HCT116 (cell line): ENCODE data around the gene CCHCR1. TPM values are rescaled to one million over a fixed set of nuclear protein-coding genes. Genes with fewer than 3 reads are reported as not detected.

ENCODE experiments used
- ATAC-seq: fragments of 200-7000 bp; cut with Tn5 transposase; 2 replicates; pipeline ENCODE4 v1.9.1; 2020; ENCODE audit warnings: mild to moderate bottlenecking, moderate library complexity
- BruUV-seq: library from RNA; stranded (reverse); fragments of 400-500 nt; replicated peaks from 2 replicates; lab custom pipeline; 2021; lab: Mats Ljungman, UMichigan
- CTCF ChIA-PET: fragments of 300-600 bp; sonication (Branson Sonifier 250); formaldehyde crosslinking; loops from one replicate; lab custom pipeline; 2021; ENCODE audit warnings: antibody characterized with exemption; lab: Charles Lee
- POLR2A ChIA-PET: fragments of 300-600, 350-600 bp; sonication (Branson Sonifier 250); formaldehyde crosslinking; loops from one replicate; lab custom pipeline; 2021; ENCODE audit warnings: antibody characterized with exemption; lab: Charles Lee
- RAD21 ChIA-PET, 2 experiments: fragments of 300-600 bp; sonication (Branson Sonifier 250); formaldehyde crosslinking; loops; one replicate each; lab custom pipeline; 2023; ENCODE audit warnings: low total read pairs in 2 of 2; ENCODE audit not compliant: uncharacterized antibody in 2 of 2, unreplicated experiment in 2 of 2, low non-redundant PET in 1 of 2; lab: Charles Lee
- DNase-seq: peaks from one replicate; pipeline ENCODE4 v3.0.0-alpha.2; 2010; ENCODE audit warnings: low read depth, low spot score
- H2AFZ ChIP-seq: fragments of 200-600 bp; shearing (Covaris generic), sonication (generic); 2 replicates; pipeline ENCODE4 v1.6.1; 2017; ENCODE audit warnings: low read depth, mixed run types, mixed read lengths, antibody characterized with exemption, low read length; ENCODE audit not compliant: poor library complexity, severe bottlenecking
- H3K27ac ChIP-seq: 2 replicates; pipeline ENCODE4 v1.5.1; 2012; ENCODE audit warnings: low read depth, low read length
- H3K27me3 ChIP-seq: fragments of 200-600 bp; sonication (generic); 2 replicates; pipeline ENCODE4 v1.6.1; 2016; ENCODE audit warnings: mixed run types, low read length, mixed read lengths; ENCODE audit not compliant: insufficient read depth
- H3K36me3 ChIP-seq, 2 experiments: fragments of 200-500 bp in 1 of 2; fragments of 200-600 bp in 1 of 2; sonication (Bioruptor generic) in 1 of 2; sonication (generic) in 1 of 2; 2 replicates each; pipeline versions ENCODE4 v1.5.1 to v1.6.1; 2014 to 2016; ENCODE audit warnings: low read length in 2 of 2, inconsistent platforms in 1 of 2, mixed read lengths in 1 of 2, mixed run types in 1 of 2; ENCODE audit not compliant: insufficient read depth in 2 of 2, control insufficient read depth in 1 of 2
- H3K4me1 ChIP-seq, 2 experiments: fragments of 200-600 bp in 1 of 2; sonication (generic) in 1 of 2; 2 replicates each; pipeline versions ENCODE4 v1.5.1 to v1.6.1; 2012 to 2017; ENCODE audit warnings: low read length in 2 of 2, inconsistent platforms in 1 of 2, mild to moderate bottlenecking in 1 of 2, mixed read lengths in 1 of 2, mixed run types in 1 of 2, moderate library complexity in 1 of 2; ENCODE audit not compliant: insufficient read depth in 2 of 2, control insufficient read depth in 1 of 2
- H3K4me2 ChIP-seq: fragments of 200-600 bp; sonication (generic); 2 replicates; pipeline ENCODE4 v1.6.1; 2017; ENCODE audit warnings: mixed run types, low read length, mixed read lengths
- H3K4me3 ChIP-seq, 2 experiments: fragments of 200-600 bp in 1 of 2; sonication (generic) in 1 of 2; replicated peaks in 1 of 2; 2 replicates each; pipeline ENCODE4 v1.5.1; 2011 to 2016; ENCODE audit warnings: low read length in 2 of 2, control low read depth in 1 of 2, low read depth in 1 of 2, mild to moderate bottlenecking in 1 of 2, mixed read lengths in 1 of 2, mixed run types in 1 of 2
- H3K79me2 ChIP-seq: fragments of 200-600 bp; sonication (generic); 2 replicates; pipeline ENCODE4 v1.6.1; 2017; ENCODE audit warnings: mild to moderate bottlenecking, mixed run types, low read length, moderate library complexity, mixed read lengths; ENCODE audit not compliant: insufficient read depth
- H3K9ac ChIP-seq: fragments of 200-600 bp; sonication (generic); 2 replicates; pipeline ENCODE4 v1.6.1; 2016; ENCODE audit warnings: low read length, mixed read lengths
- H3K9me2 ChIP-seq: fragments of 200-600 bp; sonication (generic), shearing (Covaris generic); 2 replicates; pipeline ENCODE4 v1.6.1; 2017; ENCODE audit warnings: mixed run types, mild to moderate bottlenecking, moderate library complexity; ENCODE audit not compliant: insufficient read depth
- H3K9me3 ChIP-seq, 2 experiments: fragments of 200-500 bp in 1 of 2; fragments of 200-600 bp in 1 of 2; sonication (Bioruptor generic) in 1 of 2; sonication (generic) in 1 of 2; 2 replicates each; pipeline ENCODE4 v1.6.1; 2014 to 2017; ENCODE audit warnings: low read length in 2 of 2, mixed read lengths in 2 of 2, inconsistent platforms in 1 of 2, low read depth in 1 of 2, mild to moderate bottlenecking in 1 of 2, mixed run types in 1 of 2, moderate library complexity in 1 of 2; ENCODE audit not compliant: control insufficient read depth in 1 of 2, insufficient read depth in 1 of 2
- H4K20me1 ChIP-seq: fragments of 200-600 bp; sonication (generic), shearing (Covaris generic); 2 replicates; pipeline ENCODE4 v1.6.1; 2017; ENCODE audit warnings: mixed run types, mild to moderate bottlenecking, moderate library complexity; ENCODE audit not compliant: insufficient read depth
- CEBPB ChIP-seq: IDR thresholded peaks from 2 replicates; pipeline ENCODE4 v1.6.1; 2012; ENCODE audit warnings: low read depth
- EGR1 ChIP-seq: IDR thresholded peaks from 2 replicates; pipeline ENCODE4 v1.6.1; 2012; ENCODE audit warnings: low read depth
- ELF1 ChIP-seq: IDR thresholded peaks from 2 replicates; pipeline ENCODE4 v1.6.1; 2012; ENCODE audit warnings: low read depth, borderline replicate concordance
- EZH2phosphoT487 ChIP-seq: fragments of 200-600 bp; IDR thresholded peaks from 2 replicates; pipeline ENCODE4 v1.6.1; 2018; ENCODE audit warnings: antibody characterized with exemption, borderline replicate concordance
- POLR2A ChIP-seq: IDR thresholded peaks from 2 replicates; pipeline ENCODE4 v1.7.0; 2011; ENCODE audit warnings: borderline replicate concordance; ENCODE audit not compliant: insufficient read depth, insufficient read length; ENCODE audit errors: extremely low read depth
- POLR2AphosphoS5 ChIP-seq: IDR thresholded peaks from 2 replicates; pipeline ENCODE4 v1.6.1; 2011; ENCODE audit warnings: mild to moderate bottlenecking, low read depth, low read length, moderate library complexity
- RAD21 ChIP-seq: IDR thresholded peaks from 2 replicates; pipeline ENCODE4 v1.6.1; 2012; ENCODE audit warnings: low read depth, mild to moderate bottlenecking
- SIN3A ChIP-seq: IDR thresholded peaks from 2 replicates; pipeline ENCODE4 v1.6.1; 2012; ENCODE audit warnings: low read depth
- SP1 ChIP-seq: IDR thresholded peaks from 2 replicates; pipeline ENCODE4 v1.6.1; 2012; ENCODE audit warnings: low read depth
- TCF7L2 ChIP-seq: IDR thresholded peaks from 2 replicates; pipeline ENCODE4 v1.7.0; 2011; ENCODE audit warnings: borderline replicate concordance, inconsistent platforms; ENCODE audit not compliant: insufficient read depth, insufficient read length; ENCODE audit errors: extremely low read depth
- YY1 ChIP-seq: IDR thresholded peaks from 2 replicates; pipeline ENCODE4 v1.6.1; 2011; ENCODE audit warnings: low read length, low read depth, moderate library complexity, mild to moderate bottlenecking; ENCODE audit not compliant: insufficient replicate concordance; ENCODE audit errors: extremely low read depth
- ZBTB33 ChIP-seq: IDR thresholded peaks from 2 replicates; pipeline ENCODE4 v1.6.1; 2011; ENCODE audit warnings: mild to moderate bottlenecking, low read length, moderate library complexity; ENCODE audit not compliant: insufficient replicate concordance; ENCODE audit errors: extremely low read depth
- ZFX ChIP-seq: fragments of 450-650 bp; IDR thresholded peaks from 2 replicates; pipeline ENCODE4 v1.6.1; 2017
- ZNF274 ChIP-seq: fragments of 200-500 bp; sonication (Bioruptor generic); IDR thresholded peaks from 2 replicates; pipeline ENCODE4 v1.6.1; 2014; ENCODE audit warnings: mild to moderate bottlenecking, low read depth, low read length, inconsistent platforms
- intact Hi-C: fragments of 100-400 bp; cut with micrococcal nuclease; formaldehyde crosslinking; loops from 2 replicates; pipeline ENCODE4 v1.10.0; 2022
- total RNA-seq: library from RNA; stranded (reverse); gene quantifications from one replicate; pipeline ENCODE4 v1.2.1, GENCODE V29; 2021; ENCODE audit not compliant: unreplicated experiment
- TF ChIP-seq, protein P1 (sequence below): IDR thresholded peaks from 2 replicates; pipeline ENCODE4 v1.6.1; 2012
- TF ChIP-seq, protein P2 (sequence below): IDR thresholded peaks from 2 replicates; pipeline ENCODE4 v1.6.1; 2012; ENCODE audit warnings: low read depth
- TF ChIP-seq, protein P3 (sequence below): IDR thresholded peaks from 2 replicates; pipeline ENCODE4 v1.6.1; 2012

Gene CCHCR1
- total RNA-seq, 1 experiment from 2014 or later = 40.7 TPM

DNA sequence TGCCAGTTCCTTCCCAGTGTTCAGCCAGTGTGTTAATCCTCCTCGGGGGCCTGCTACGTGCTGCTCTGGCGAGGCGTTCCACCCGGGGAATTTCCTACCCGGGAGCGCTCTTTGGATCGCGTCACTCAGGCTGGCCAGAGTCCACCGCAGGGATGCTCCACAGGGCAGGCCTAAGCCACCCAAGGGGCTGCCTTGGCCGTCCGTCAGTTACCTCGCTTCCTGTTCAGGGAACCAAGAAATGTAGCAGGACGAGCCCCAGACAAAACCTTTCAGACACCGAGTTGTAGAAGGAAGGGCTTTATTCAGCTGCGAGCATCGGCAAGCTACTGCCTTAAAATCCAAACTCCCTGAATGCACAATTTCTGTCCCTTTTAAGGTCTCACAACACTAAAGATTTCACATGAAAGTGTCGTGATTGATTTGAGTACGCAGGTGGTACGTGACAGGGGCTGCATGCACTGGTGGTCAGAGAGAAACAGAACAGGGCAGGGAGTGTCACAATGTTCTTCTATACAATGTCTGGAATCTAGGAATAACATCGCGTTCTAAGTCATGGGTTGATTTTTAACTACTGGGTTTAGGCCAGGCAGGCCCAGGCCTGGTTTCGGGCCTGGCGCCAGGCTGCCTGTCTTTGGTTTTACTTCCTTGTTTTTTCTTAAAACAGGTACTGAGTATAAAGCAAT, 28.6 kb upstream of the CCHCR1 start:
- no peak overlapping the region for H3K27ac ChIP-seq
- CTCF ChIA-PET = no interaction called here
- no peak overlapping the region for H3K4me2 ChIP-seq
- DNase-seq = no peak
- no peaks in the 10 kb centered on the region for H3K9me2 ChIP-seq
- H3K4me1 ChIP-seq = no peaks in the 10 kb centered on the region
- TF ChIP-seq, protein P1, sequence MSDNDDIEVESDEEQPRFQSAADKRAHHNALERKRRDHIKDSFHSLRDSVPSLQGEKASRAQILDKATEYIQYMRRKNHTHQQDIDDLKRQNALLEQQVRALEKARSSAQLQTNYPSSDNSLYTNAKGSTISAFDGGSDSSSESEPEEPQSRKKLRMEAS = no peak
- TF ChIP-seq CEBPB (no peak), YY1 (no peak), ZBTB33 (no peak), POLR2AphosphoS5 (no peak), SIN3A (no peak), TCF7L2 (no peak), SP1 (no peak), EZH2phosphoT487 (no peak), EGR1 (no peak), ELF1 (no peak), ZFX (no peak), RAD21 (no peak), ZNF274 (no peak), POLR2A (no peak)
- TF ChIP-seq, protein P2, sequence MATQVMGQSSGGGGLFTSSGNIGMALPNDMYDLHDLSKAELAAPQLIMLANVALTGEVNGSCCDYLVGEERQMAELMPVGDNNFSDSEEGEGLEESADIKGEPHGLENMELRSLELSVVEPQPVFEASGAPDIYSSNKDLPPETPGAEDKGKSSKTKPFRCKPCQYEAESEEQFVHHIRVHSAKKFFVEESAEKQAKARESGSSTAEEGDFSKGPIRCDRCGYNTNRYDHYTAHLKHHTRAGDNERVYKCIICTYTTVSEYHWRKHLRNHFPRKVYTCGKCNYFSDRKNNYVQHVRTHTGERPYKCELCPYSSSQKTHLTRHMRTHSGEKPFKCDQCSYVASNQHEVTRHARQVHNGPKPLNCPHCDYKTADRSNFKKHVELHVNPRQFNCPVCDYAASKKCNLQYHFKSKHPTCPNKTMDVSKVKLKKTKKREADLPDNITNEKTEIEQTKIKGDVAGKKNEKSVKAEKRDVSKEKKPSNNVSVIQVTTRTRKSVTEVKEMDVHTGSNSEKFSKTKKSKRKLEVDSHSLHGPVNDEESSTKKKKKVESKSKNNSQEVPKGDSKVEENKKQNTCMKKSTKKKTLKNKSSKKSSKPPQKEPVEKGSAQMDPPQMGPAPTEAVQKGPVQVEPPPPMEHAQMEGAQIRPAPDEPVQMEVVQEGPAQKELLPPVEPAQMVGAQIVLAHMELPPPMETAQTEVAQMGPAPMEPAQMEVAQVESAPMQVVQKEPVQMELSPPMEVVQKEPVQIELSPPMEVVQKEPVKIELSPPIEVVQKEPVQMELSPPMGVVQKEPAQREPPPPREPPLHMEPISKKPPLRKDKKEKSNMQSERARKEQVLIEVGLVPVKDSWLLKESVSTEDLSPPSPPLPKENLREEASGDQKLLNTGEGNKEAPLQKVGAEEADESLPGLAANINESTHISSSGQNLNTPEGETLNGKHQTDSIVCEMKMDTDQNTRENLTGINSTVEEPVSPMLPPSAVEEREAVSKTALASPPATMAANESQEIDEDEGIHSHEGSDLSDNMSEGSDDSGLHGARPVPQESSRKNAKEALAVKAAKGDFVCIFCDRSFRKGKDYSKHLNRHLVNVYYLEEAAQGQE = no peak
- TF ChIP-seq, protein P3, sequence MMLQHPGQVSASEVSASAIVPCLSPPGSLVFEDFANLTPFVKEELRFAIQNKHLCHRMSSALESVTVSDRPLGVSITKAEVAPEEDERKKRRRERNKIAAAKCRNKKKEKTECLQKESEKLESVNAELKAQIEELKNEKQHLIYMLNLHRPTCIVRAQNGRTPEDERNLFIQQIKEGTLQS = no peak
- POLR2A ChIA-PET = no interaction called here
- no peak overlapping the region for H3K4me3 ChIP-seq
- no peak overlapping the region for H3K9ac ChIP-seq
- intact Hi-C loops = no loop called here
- H3K36me3 ChIP-seq = no peaks in the 10 kb centered on the region
- no TSS peak for BruUV-seq
- no peaks in the 10 kb centered on the region for H3K79me2 ChIP-seq
- H3K9me3 ChIP-seq = no peaks in the 10 kb centered on the region
- RAD21 ChIA-PET = no interaction called here
- no peaks in the 10 kb centered on the region for H3K27me3 ChIP-seq
- no peaks in the 10 kb centered on the region for H4K20me1 ChIP-seq
- H2AFZ ChIP-seq = no peak overlapping the region
- no peak for ATAC-seq
